Activated T-helper 1 cell treated with Interleukin-2 at 50 U/mL for 16 hours (primary cell): Measurements from ENCODE around the gene ZNF575.
"Not testable (repeated sequence)": the region's sequence is repeated elsewhere in the genome, so short reads cannot be mapped to it uniquely, and the experiment has no call there.

Source experiments
- DNase-seq: peaks from one replicate; pipeline ENCODE4 v3.0.0-alpha.2; 2020; ENCODE audit warnings: low read depth

ZNF575 gene

GRCh38 chr19:43510713-43511112 is 22.3 kb upstream of the ZNF575 start:
- DNase-seq, result no peak

- DNase-seq, result no peak
These were observed 21.7 kb upstream of the ZNF575 start for GRCh38 chr19:43511324-43511723.

- not testable (repeated sequence) for DNase-seq
These were observed 20.6 kb upstream of the ZNF575 start for GRCh38 chr19:43512399-43512798.

GRCh38 chr19:43518051-43518450 is 14.9 kb upstream of the ZNF575 start:
- DNase-seq, result no peak

GRCh38 chr19:43519436-43520088 is 13.4 kb upstream of the ZNF575 start:
- DNase-seq, result peak; percentile 67

- DNase-seq, result no peak
These were observed 10.1 kb upstream of the ZNF575 start for GRCh38 chr19:43522929-43523328.

- DNase-seq, result not testable (repeated sequence)
These were observed 9.3 kb upstream of the ZNF575 start for GRCh38 chr19:43523696-43524095.

- no peak for DNase-seq
These were observed 7.8 kb upstream of the ZNF575 start for GRCh38 chr19:43524922-43525835.

- DNase-seq, result no peak
These were observed 6.9 kb upstream of the ZNF575 start for GRCh38 chr19:43525836-43526771.

- peak; percentile 58 for DNase-seq
These were observed 5.8 kb upstream of the ZNF575 start, which contains the start of gene ETHE1 for GRCh38 chr19:43526884-43527859. ETHE1 (minus strand) TSS chr19:43527201; CDS start chr19:43527177, 24 bp downstream.

- no peak for DNase-seq
These were observed 4.9 kb upstream of the ZNF575 start for GRCh38 chr19:43527860-43528622.

- DNase-seq, result no peak
These were observed 422 bp upstream of the ZNF575 start for GRCh38 chr19:43532571-43532961.

GRCh38 chr19:43533546-43534304 is 737 bp downstream of the ZNF575 start:
- peak; percentile 76 for DNase-seq

GRCh38 chr19:43534305-43534815 is 1.4 kb downstream of the ZNF575 start:
- DNase-seq, result no peak

- DNase-seq, result no peak
These were observed 2.1 kb downstream of the ZNF575 start for GRCh38 chr19:43534816-43535761.

GRCh38 chr19:43538922-43539321 is 5.9 kb downstream of the ZNF575 start:
- DNase-seq, result no peak

- no peak for DNase-seq
These were observed 7.4 kb downstream of the ZNF575 start for GRCh38 chr19:43540381-43540780.
